Neural cell (in vitro differentiated cells): ENCODE data around the gene SMARCC2.

ENCODE experiments used
- CTCF ChIP-seq: fragments of 450-650 bp; IDR thresholded peaks from 2 replicates; pipeline ENCODE4 v1.5.1; 2014; ENCODE audit warnings: antibody characterized with exemption, mild to moderate bottlenecking, moderate library complexity; ENCODE audit not compliant: poor library complexity, severe bottlenecking
- EP300 ChIP-seq: fragments of 450-650 bp; conservative IDR thresholded peaks from 2 replicates; pipeline ENCODE4 v1.6.1; 2014; ENCODE audit warnings: antibody characterized with exemption, mild to moderate bottlenecking, moderate library complexity; ENCODE audit not compliant: poor library complexity, severe bottlenecking
- EZH2 ChIP-seq: fragments of 200-600, 300-800 bp; shearing (Covaris generic), sonication (generic); IDR thresholded peaks from 2 replicates; pipeline ENCODE4 v1.6.1; 2014; ENCODE audit warnings: antibody characterized with exemption, low read length, borderline replicate concordance, mild to moderate bottlenecking; ENCODE audit not compliant: insufficient read depth, poor library complexity, severe bottlenecking
- MXI1 ChIP-seq: fragments of 450-650 bp; conservative IDR thresholded peaks from 2 replicates; pipeline ENCODE4 v1.6.1; 2014; ENCODE audit warnings: antibody characterized with exemption, mild to moderate bottlenecking; ENCODE audit not compliant: poor library complexity, severe bottlenecking
- POLR2AphosphoS5 ChIP-seq: IDR thresholded peaks from 2 replicates; pipeline ENCODE4 v1.6.1; 2012
- RAD21 ChIP-seq: fragments of 450-650 bp; conservative IDR thresholded peaks from 2 replicates; pipeline ENCODE4 v1.6.1; 2014; ENCODE audit warnings: antibody characterized with exemption, mild to moderate bottlenecking, moderate library complexity
- TAF1 ChIP-seq: IDR thresholded peaks from 2 replicates; pipeline ENCODE4 v1.6.1; 2012; ENCODE audit warnings: low read depth

DNA sequence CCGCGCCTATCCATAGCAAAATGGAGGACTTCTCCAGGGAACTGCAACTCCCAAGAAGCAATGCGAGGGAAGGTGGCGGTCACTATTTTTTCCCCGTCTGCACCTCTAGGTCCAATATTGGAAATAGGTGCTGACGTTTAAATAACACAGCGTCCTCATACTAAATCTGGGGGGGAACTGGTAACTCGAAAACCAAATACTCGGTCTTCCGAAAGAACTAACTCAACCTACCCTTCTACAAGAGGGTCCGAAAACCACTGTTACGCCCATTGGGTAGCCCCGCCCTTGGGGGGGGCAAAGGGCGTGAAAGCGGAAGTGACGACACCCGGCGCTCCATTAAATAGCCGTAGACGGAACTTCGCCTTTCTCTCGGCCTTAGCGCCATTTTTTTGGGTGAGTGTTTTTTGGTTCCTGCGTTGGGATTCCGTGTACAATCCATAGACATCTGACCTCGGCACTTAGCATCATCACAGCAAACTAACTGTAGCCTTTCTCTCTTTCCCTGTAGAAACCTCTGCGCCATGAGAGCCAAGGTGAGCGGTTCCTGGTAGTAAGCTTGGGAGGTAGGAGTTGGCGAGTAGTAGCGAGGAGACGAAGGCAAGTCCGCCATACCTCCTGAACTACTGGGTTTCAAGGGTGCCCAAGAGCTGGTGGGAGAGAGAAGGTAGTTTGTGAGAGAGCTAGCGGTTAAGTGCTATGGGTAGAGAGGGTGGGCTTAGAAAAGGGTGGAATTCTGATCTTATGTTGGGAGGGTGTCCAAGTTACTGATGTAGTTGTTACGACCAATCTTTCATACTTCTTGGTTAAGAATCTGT lies 72.8 kb downstream of the SMARCC2 start, which contains the start of gene RPL41:
- TF ChIP-seq TAF1 (peak; percentile 98), EZH2 (no peak), CTCF (peak; percentile 25), EP300 (no peak), POLR2AphosphoS5 (peak; percentile 99), MXI1 (peak; percentile 80), RAD21 (peak; percentile 17)
